ENCODE measurements around the gene NDUFS7.
"Not testable (repeated sequence)": the region's sequence is repeated elsewhere in the genome, so short reads cannot be mapped to it uniquely, and the experiment has no call there.

The NDUFS7 gene

GRCh38 chr19:1428738-1429391, 45.2 kb downstream of the NDUFS7 start:
- in situ Hi-C loops (cut with HindIII; ENCODE audit: low sequenced_read_pairs): no loop called here

GRCh38 chr19:1429750-1430149, 46.0 kb downstream of the NDUFS7 start:
- in situ Hi-C loops (cut with HindIII; ENCODE audit: low sequenced_read_pairs): no loop called here

GRCh38 chr19:1430246-1430645, 46.5 kb downstream of the NDUFS7 start:
- in situ Hi-C loops (cut with HindIII; ENCODE audit: low sequenced_read_pairs): no loop called here

- in situ Hi-C loops (cut with HindIII; ENCODE audit: low sequenced_read_pairs): no loop called here
Observed at GRCh38 chr19:1431759-1432506, 48.2 kb downstream of the NDUFS7 start.

GRCh38 chr19:1432507-1432887, 48.8 kb downstream of the NDUFS7 start:
- in situ Hi-C loops (cut with HindIII; ENCODE audit: low sequenced_read_pairs): no loop called here

- in situ Hi-C loops (cut with HindIII; ENCODE audit: low sequenced_read_pairs): no loop called here
Observed at GRCh38 chr19:1433119-1434039, 49.7 kb downstream of the NDUFS7 start.

GRCh38 chr19:1434040-1434366, 50.3 kb downstream of the NDUFS7 start:
- in situ Hi-C loops (cut with HindIII; ENCODE audit: low sequenced_read_pairs): no loop called here

- in situ Hi-C loops (cut with HindIII; ENCODE audit: low sequenced_read_pairs): no loop called here
Observed at GRCh38 chr19:1434577-1435060, 50.9 kb downstream of the NDUFS7 start.

GRCh38 chr19:1435378-1435989, 51.8 kb downstream of the NDUFS7 start:
- in situ Hi-C loops (cut with HindIII; ENCODE audit: low sequenced_read_pairs): no loop called here

- in situ Hi-C loops (cut with HindIII; ENCODE audit: low sequenced_read_pairs): no loop called here
Observed at GRCh38 chr19:1437609-1438008, 53.9 kb downstream of the NDUFS7 start.

GRCh38 chr19:1438035-1438932, 54.6 kb downstream of the NDUFS7 start, which contains the start of gene RPS15:
RPS15 (plus strand) TSS chr19:1438396; CDS start chr19:1438426, 30 bp downstream.
- in situ Hi-C loops (cut with HindIII; ENCODE audit: low sequenced_read_pairs): no loop called here

GRCh38 chr19:1438933-1439354, 55.2 kb downstream of the NDUFS7 start:
- in situ Hi-C loops (cut with HindIII; ENCODE audit: low sequenced_read_pairs): no loop called here

- in situ Hi-C loops (cut with HindIII; ENCODE audit: low sequenced_read_pairs): not testable (repeated sequence)
Observed at GRCh38 chr19:1439525-1440417, 56.1 kb downstream of the NDUFS7 start.

- in situ Hi-C loops (cut with HindIII; ENCODE audit: low sequenced_read_pairs): no loop called here
Observed at GRCh38 chr19:1440418-1440801, 56.7 kb downstream of the NDUFS7 start.

- in situ Hi-C loops (cut with HindIII; ENCODE audit: low sequenced_read_pairs): no loop called here
Observed at GRCh38 chr19:1441022-1441426, 57.3 kb downstream of the NDUFS7 start.

- in situ Hi-C loops (cut with HindIII; ENCODE audit: low sequenced_read_pairs): no loop called here
Observed at GRCh38 chr19:1441677-1442438, 58.2 kb downstream of the NDUFS7 start.
